Peyer's patch (tissue), 4 donors: Measurements from ENCODE around the gene CALCOCO1. TPM values are rescaled to one million over a fixed set of nuclear protein-coding genes. Genes with fewer than 3 reads are reported as not detected.
A peak's percentile ranks its signal among the peaks of the same experiment; 100 is the strongest.

Experiments used
- DNase-seq, 3 donors: peaks; one replicate each; pipeline ENCODE4 v3.0.0-alpha.2; 2017 to 2019
- H3K27ac ChIP-seq, 4 donors: fragments of 200-600 bp; sonication (generic); one replicate each; pipeline ENCODE4 v1.5.1; 2016 to 2019
- H3K27me3 ChIP-seq, 2 donors: fragments of 200-600 bp; sonication (generic); one replicate each; pipeline ENCODE4 v1.5.1; 2019
- H3K36me3 ChIP-seq, 3 donors: fragments of 200-600 bp; sonication (generic); one replicate each; pipeline ENCODE4 v1.5.1; 2016 to 2019
- H3K4me1 ChIP-seq, 4 donors: fragments of 200-600 bp; sonication (generic); one replicate each; pipeline ENCODE4 v1.5.1; 2016 to 2019
- H3K4me3 ChIP-seq, 4 donors: fragments of 200-600 bp; sonication (generic); 1 replicate in 3 of 4; 2 replicates in 1 of 4; pipeline ENCODE4 v1.5.1; 2016 to 2019; ENCODE audit warnings: mild to moderate bottlenecking in 1 of 4
- H3K9me3 ChIP-seq, 4 donors: fragments of 200-600 bp; sonication (generic); one replicate each; pipeline ENCODE4 v1.5.1; 2016 to 2019; ENCODE audit warnings: mild to moderate bottlenecking in 1 of 4
- POLR2A ChIP-seq, 2 donors: fragments of 450-650 bp; IDR thresholded peaks; one replicate each; pipeline ENCODE4 v1.5.1; 2017; ENCODE audit warnings: antibody characterized with exemption in 2 of 2, mild to moderate bottlenecking in 2 of 2, moderate library complexity in 2 of 2
- total RNA-seq, 4 donors: library from RNA; depleted of rRNA; stranded (reverse); fragments of >200 nt; gene quantifications; one replicate each; pipeline ENCODE4 v1.1.0, GENCODE V29; 2016
- TF ChIP-seq, protein P1 (sequence below), 6 experiments: fragments of 450-650 bp in 4 of 6; fragments of 200-600 bp in 2 of 6; sonication (generic) in 1 of 6; IDR thresholded peaks; one replicate each; pipeline ENCODE4 v1.5.1; 2017 to 2019; ENCODE audit warnings: antibody characterized with exemption in 6 of 6, mild to moderate bottlenecking in 3 of 6, moderate library complexity in 1 of 6

Gene CALCOCO1
- total RNA-seq, 4 donors from 2014 or later, result 79.7 to 342 (median 175) TPM

DNA sequence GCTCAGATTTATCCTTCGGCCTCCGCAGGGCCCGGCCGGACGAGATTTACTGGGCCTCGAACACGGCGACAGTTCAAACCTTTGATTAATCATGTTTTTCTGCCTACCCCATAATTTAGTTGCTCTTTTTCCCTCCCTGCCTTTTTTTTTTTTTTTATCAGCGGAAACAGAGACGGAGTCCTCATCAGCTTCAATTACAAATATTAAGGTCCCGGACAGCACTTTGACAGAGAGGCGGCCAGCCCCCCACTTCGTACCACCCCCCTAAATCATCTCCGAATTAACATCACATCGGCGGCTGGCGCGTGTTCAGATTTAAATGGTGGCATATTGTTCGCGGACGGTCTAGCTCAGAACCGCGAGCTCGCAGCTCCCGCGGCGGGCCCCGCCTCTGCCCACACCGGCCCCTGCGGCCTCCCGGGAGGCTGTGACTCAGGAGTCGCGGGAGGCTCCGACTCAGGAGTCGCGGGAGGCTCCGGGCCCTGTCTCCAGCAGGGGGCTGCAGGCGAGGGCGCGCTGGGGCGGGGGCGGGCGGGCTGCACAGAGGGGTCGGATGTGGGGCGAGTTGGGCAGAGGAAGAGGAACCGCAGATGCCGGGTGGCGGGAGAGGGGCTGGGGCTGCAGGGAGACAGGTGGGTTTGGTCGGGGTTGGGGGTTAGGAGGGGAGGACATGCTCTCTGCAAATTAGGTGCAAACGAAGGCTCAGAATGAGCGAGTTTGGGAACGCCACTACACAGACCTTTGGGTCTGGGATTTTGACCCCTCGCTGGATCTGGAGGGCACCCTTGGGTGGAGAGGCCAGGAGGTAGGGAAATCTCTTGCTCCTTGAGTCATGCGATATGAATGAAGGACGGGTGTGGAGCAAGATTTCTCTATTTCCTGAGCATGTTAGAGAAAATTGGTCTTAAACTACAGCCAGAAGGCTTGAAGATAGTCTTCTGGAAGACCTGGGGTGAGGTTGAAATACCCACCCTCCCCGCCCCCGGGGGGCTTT, 31.8 kb downstream of the CALCOCO1 start:
- Histone ChIP-seq H3K4me1 (peaks cover 0 to 21% (median 16%) of the 10 kb centered on the region in 4 donors), H3K9me3 (no peaks in the 10 kb centered on the region), H3K4me3 (peak overlapping the region in 3 of 4 donors; percentile 30 to 44 (median 34)), H3K27me3 (peaks cover 0 to 28% of the 10 kb centered on the region in 2 donors), H3K36me3 (no peaks in the 10 kb centered on the region), H3K27ac (no peak overlapping the region)
- DNase-seq, result peak in 1 of 3 donors; percentile 59
- no peak for TF ChIP-seq POLR2A (IDR thresholded peaks at IDR 0.05)
- TF ChIP-seq, protein P1, sequence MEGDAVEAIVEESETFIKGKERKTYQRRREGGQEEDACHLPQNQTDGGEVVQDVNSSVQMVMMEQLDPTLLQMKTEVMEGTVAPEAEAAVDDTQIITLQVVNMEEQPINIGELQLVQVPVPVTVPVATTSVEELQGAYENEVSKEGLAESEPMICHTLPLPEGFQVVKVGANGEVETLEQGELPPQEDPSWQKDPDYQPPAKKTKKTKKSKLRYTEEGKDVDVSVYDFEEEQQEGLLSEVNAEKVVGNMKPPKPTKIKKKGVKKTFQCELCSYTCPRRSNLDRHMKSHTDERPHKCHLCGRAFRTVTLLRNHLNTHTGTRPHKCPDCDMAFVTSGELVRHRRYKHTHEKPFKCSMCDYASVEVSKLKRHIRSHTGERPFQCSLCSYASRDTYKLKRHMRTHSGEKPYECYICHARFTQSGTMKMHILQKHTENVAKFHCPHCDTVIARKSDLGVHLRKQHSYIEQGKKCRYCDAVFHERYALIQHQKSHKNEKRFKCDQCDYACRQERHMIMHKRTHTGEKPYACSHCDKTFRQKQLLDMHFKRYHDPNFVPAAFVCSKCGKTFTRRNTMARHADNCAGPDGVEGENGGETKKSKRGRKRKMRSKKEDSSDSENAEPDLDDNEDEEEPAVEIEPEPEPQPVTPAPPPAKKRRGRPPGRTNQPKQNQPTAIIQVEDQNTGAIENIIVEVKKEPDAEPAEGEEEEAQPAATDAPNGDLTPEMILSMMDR (IDR thresholded peaks at IDR 0.05), result no peak

DNA sequence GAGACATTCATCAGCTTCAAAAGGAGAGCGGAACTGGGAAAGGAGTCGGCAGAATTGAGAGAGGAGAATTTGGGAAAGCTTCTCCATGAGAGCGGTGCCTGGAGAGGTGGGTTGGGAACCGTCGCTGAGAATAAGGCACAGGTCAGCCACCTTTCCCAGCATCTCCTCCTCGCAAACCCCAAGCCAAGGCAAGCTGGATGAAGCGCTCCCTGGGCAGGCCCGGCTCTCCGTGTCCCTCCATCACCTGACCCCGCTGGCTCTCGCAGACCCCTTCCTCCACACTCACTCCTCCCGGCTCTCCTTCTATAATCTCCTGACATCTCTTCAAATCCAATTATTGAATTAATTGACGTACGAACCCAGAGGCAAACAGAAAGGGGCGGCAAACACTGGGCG, 32.5 kb downstream of the CALCOCO1 start:
- peak overlapping the region in 1 of 4 donors; percentile 34 for H3K4me3 ChIP-seq
- no peak for DNase-seq
- peaks cover 0 to 21% (median 16%) of the 10 kb centered on the region in 4 donors for H3K4me1 ChIP-seq
- TF ChIP-seq, protein P1 (IDR thresholded peaks at IDR 0.05), result no peak
- no peak for TF ChIP-seq POLR2A (IDR thresholded peaks at IDR 0.05)
- peaks cover 0 to 28% of the 10 kb centered on the region in 2 donors for H3K27me3 ChIP-seq
- no peaks in the 10 kb centered on the region for H3K9me3 ChIP-seq
- no peak overlapping the region for H3K27ac ChIP-seq
- no peaks in the 10 kb centered on the region for H3K36me3 ChIP-seq

DNA sequence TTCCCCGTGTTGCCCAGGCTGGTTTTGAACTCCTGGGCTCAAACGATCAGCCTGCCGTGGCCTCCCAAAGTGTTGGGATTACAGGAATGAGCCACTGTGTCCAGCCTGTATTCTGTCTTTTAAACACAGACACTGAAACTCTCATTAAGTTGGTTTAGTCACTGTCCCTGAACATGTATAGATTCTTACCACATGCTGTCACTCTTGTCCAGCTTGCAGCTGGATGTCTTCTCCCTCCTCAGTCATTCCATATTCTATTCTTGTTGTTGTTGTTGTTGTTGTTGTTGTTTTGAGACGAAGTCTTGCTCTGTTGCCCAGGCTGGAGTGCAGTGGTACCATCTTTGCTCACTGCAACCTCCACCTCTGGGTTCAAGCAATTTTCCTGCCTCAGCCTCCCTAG, 39.1 kb downstream of the CALCOCO1 start:
- DNase-seq, result no peak
- H3K36me3 ChIP-seq, result no peaks in the 10 kb centered on the region
- H3K27me3 ChIP-seq, result no peaks in the 10 kb centered on the region
- H3K27ac ChIP-seq, result no peak overlapping the region
- no peaks in the 10 kb centered on the region for H3K4me1 ChIP-seq
- TF ChIP-seq POLR2A (IDR thresholded peaks at IDR 0.05), result no peak
- TF ChIP-seq, protein P1 (IDR thresholded peaks at IDR 0.05), result no peak
- H3K4me3 ChIP-seq, result no peak overlapping the region
- H3K9me3 ChIP-seq, result no peaks in the 10 kb centered on the region

DNA sequence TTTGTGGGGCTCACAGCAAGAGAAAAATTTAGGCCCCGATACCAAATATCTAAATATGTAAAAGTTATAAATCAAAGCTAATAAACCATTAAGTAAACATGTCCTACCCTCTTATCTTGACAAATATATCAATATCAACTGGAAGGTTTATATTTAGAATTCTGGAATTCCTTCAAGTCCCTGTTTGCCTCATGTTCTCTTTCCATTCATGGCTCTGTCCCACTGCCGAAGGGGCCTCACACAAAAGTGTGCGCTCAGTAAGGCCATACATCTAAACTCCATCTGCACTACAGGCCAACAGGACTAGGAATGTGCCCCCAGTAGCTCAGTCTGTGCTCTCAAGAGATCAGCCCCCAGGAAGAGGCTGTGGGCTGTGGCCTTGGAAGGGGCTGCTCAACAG, 40.8 kb downstream of the CALCOCO1 start:
- Histone ChIP-seq H3K4me3 (no peak overlapping the region), H3K9me3 (no peaks in the 10 kb centered on the region), H3K27me3 (no peaks in the 10 kb centered on the region), H3K27ac (no peak overlapping the region), H3K36me3 (no peaks in the 10 kb centered on the region), H3K4me1 (no peaks in the 10 kb centered on the region)
- no peak for DNase-seq
- TF ChIP-seq, protein P1 (IDR thresholded peaks at IDR 0.05), result no peak
- TF ChIP-seq POLR2A (IDR thresholded peaks at IDR 0.05), result no peak

DNA sequence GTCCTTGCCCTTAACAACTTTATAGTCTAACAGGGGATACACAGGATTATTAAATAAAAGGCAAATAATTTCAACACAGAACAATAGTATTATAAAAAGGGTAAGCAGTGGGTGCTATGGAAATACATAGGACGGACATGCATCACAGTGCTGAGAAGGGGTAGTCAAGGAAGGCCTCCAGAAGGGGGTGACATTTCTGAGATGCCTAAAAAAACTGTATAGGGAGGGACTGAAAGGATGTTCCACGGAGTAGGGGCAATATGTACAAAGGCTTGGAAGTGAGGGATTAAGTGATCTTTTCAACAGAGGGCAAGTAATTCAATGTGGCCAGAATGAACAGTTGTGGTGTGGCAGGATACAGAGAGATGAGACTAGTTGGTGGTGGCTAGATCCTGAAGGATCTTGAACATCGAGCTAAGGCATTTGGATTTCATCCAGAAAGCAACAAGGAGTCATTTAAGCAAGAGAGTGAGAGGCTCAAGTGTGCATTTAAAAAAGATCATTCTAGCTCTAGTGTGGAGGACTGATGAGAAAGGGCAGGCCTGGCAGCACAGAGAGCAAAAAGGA, 42.5 kb downstream of the CALCOCO1 start:
- H3K9me3 ChIP-seq, result no peaks in the 10 kb centered on the region
- H3K36me3 ChIP-seq, result no peaks in the 10 kb centered on the region
- H3K27ac ChIP-seq, result no peak overlapping the region

More for the DNA sequence above, 42.5 kb downstream of the CALCOCO1 start:
- Histone ChIP-seq H3K4me1 (no peaks in the 10 kb centered on the region), H3K4me3 (no peak overlapping the region), H3K27me3 (no peaks in the 10 kb centered on the region)
- no peak for DNase-seq
- TF ChIP-seq POLR2A (IDR thresholded peaks at IDR 0.05), result no peak
- TF ChIP-seq, protein P1 (IDR thresholded peaks at IDR 0.05), result no peak
